IMR-90 (cell line): ENCODE measurements around the gene SRRM2. TPM values are rescaled to one million over a fixed set of nuclear protein-coding genes. Genes with fewer than 3 reads are reported as not detected.

ENCODE experiments used
- ATAC-seq: fragments of 200-7000 bp; cut with Tn5 transposase; 2 replicates; pipeline ENCODE4 v1.9.1; 2020; ENCODE audit warnings: low read depth, mild to moderate bottlenecking, moderate library complexity
- BruUV-seq: library from RNA; stranded (reverse); fragments of 400-500 nt; replicated peaks from 2 replicates; lab custom pipeline; 2021; lab: Mats Ljungman, UMichigan
- CTCF ChIA-PET: fragments of 300-600 bp; formaldehyde crosslinking; extraction: SDS; loops from one replicate; lab custom pipeline; 2021; ENCODE audit warnings: antibody characterized with exemption; lab: Yijun Ruan, JAX
- POLR2A ChIA-PET: fragments of 300-600 bp; sonication (Branson Sonifier 250); formaldehyde crosslinking; loops from one replicate; lab custom pipeline; 2022; ENCODE audit warnings: antibody characterized with exemption; ENCODE audit not compliant: unreplicated experiment; lab: Charles Lee
- DNase-seq: peaks from one replicate; pipeline ENCODE4 v3.0.0; 2013
- H2AFZ ChIP-seq: replicated peaks from 2 replicates; pipeline ENCODE3; 2013; ENCODE audit warnings: low read length, mild to moderate bottlenecking; ENCODE audit not compliant: poor library complexity
- H2AK5ac ChIP-seq: 2 replicates; pipeline ENCODE4 v1.6.1; 2013; ENCODE audit warnings: low read depth, low read length, inconsistent platforms
- H2AK9ac ChIP-seq: replicated peaks from 2 replicates; pipeline ENCODE3; 2013; ENCODE audit warnings: mild to moderate bottlenecking, low read depth, low read length, moderate library complexity; ENCODE audit not compliant: poor library complexity
- H2BK120ac ChIP-seq: 2 replicates; pipeline ENCODE4 v1.6.1; 2013; ENCODE audit warnings: low read depth, low read length, inconsistent platforms
- H2BK15ac ChIP-seq: 3 replicates; pipeline ENCODE4 v1.6.1; 2013; ENCODE audit warnings: low read depth, low read length, inconsistent platforms
- H2BK20ac ChIP-seq: 2 replicates; pipeline ENCODE4 v1.6.1; 2013; ENCODE audit warnings: low read depth, mild to moderate bottlenecking, inconsistent platforms, low read length, moderate library complexity
- H2BK5ac ChIP-seq: 2 replicates; pipeline ENCODE4 v1.6.1; 2013; ENCODE audit warnings: mild to moderate bottlenecking, low read depth, low read length, inconsistent platforms; ENCODE audit not compliant: poor library complexity, severe bottlenecking
- H3K14ac ChIP-seq: replicated peaks from 2 replicates; pipeline ENCODE4 v1.6.1; 2013; ENCODE audit warnings: low read depth, low read length, inconsistent platforms
- H3K18ac ChIP-seq: 2 replicates; pipeline ENCODE4 v1.6.1; 2013; ENCODE audit warnings: low read depth, low read length, control low read depth
- H3K23ac ChIP-seq: 2 replicates; pipeline ENCODE4 v1.6.1; 2013; ENCODE audit warnings: low read depth, low read length, inconsistent platforms
- H3K27ac ChIP-seq: 2 replicates; pipeline ENCODE4 v1.5.1; 2013; ENCODE audit warnings: mild to moderate bottlenecking, control low read depth, low read length; ENCODE audit not compliant: insufficient read depth
- H3K27me3 ChIP-seq: 2 replicates; pipeline ENCODE4 v1.6.1; 2013; ENCODE audit warnings: low read length; ENCODE audit not compliant: control insufficient read depth, insufficient read depth
- H3K36me3 ChIP-seq: 2 replicates; pipeline ENCODE4 v1.6.1; 2013; ENCODE audit warnings: low read length, mixed read lengths; ENCODE audit not compliant: control insufficient read depth, insufficient read depth
- H3K4ac ChIP-seq: 2 replicates; pipeline ENCODE4 v1.6.1; 2013; ENCODE audit warnings: low read depth, low read length, inconsistent platforms
- H3K4me1 ChIP-seq: 2 replicates; pipeline ENCODE4 v1.6.1; 2013; ENCODE audit warnings: low read length, mixed read lengths; ENCODE audit not compliant: control insufficient read depth, insufficient read depth
- H3K4me2 ChIP-seq: 2 replicates; pipeline ENCODE4 v1.6.1; 2013; ENCODE audit warnings: low read depth, mild to moderate bottlenecking, control low read depth, low read length, moderate library complexity
- H3K4me3 ChIP-seq: 2 replicates; pipeline ENCODE4 v1.5.1; 2013; ENCODE audit warnings: low read depth, mild to moderate bottlenecking, control low read depth, low read length, moderate library complexity; ENCODE audit not compliant: insufficient read depth
- H3K56ac ChIP-seq: 2 replicates; pipeline ENCODE4 v1.6.1; 2013; ENCODE audit warnings: low read length, inconsistent platforms; ENCODE audit not compliant: insufficient read depth; ENCODE audit errors: extremely low read depth
- H3K79me1 ChIP-seq, 2 experiments: 2 replicates each; pipeline ENCODE4 v1.6.1; 2013; ENCODE audit warnings: low read length in 2 of 2, inconsistent platforms in 1 of 2, low read depth in 1 of 2
- H3K9ac ChIP-seq: 2 replicates; pipeline ENCODE4 v1.6.1; 2013; ENCODE audit warnings: low read depth, low read length, control low read depth
- H3K9me1 ChIP-seq: 2 replicates; pipeline ENCODE4 v1.6.1; 2013; ENCODE audit warnings: low read length, inconsistent platforms; ENCODE audit not compliant: insufficient read depth
- H3K9me3 ChIP-seq: 2 replicates; pipeline ENCODE4 v1.6.1; 2013; ENCODE audit warnings: low read length; ENCODE audit not compliant: control insufficient read depth, insufficient read depth
- H4K20me1 ChIP-seq: 2 replicates; pipeline ENCODE4 v1.6.1; 2013; ENCODE audit warnings: low read length, inconsistent platforms; ENCODE audit not compliant: insufficient read depth
- H4K5ac ChIP-seq: 2 replicates; pipeline ENCODE4 v1.6.1; 2013; ENCODE audit warnings: mild to moderate bottlenecking, low read depth, low read length, control low read depth
- H4K8ac ChIP-seq, 2 experiments: 2 replicates each; pipeline ENCODE4 v1.6.1; 2013; ENCODE audit warnings: low read depth in 2 of 2, low read length in 2 of 2, control low read depth in 1 of 2, inconsistent platforms in 1 of 2
- H4K91ac ChIP-seq: 2 replicates; pipeline ENCODE4 v1.6.1; 2013; ENCODE audit warnings: low read depth, low read length, inconsistent platforms; ENCODE audit not compliant: insufficient read depth
- BHLHE40 ChIP-seq: fragments of 150-350 bp; IDR thresholded peaks from 2 replicates; pipeline ENCODE4 v1.6.1; 2016; ENCODE audit warnings: mild to moderate bottlenecking, low read depth, low read length
- WGBS, 2 experiments: methylation state at CpG; one replicate each; pipeline versions ENCODE4 v1.1.5 to v1.1.7; 2013; ENCODE audit warnings: missing lambda C conversion rate in 2 of 2; ENCODE audit not compliant: insufficient read length in 1 of 2; ENCODE audit errors: extremely low coverage in 2 of 2; 5-methylcytosine and 5-hydroxymethylcytosine counted together
- dilution Hi-C: fragments of 300-500 bp; cut with HindIII; formaldehyde crosslinking; loops from one replicate; pipeline ENCODE4 v1.14.3; 2018; ENCODE audit warnings: low sequenced_read_pairs; ENCODE audit not compliant: unreplicated experiment
- in situ Hi-C: fragments of 300-500 bp; cut with MboI; formaldehyde crosslinking; loops from 3 replicates; pipeline ENCODE4 v1.14.3; 2019; ENCODE audit warnings: low sequenced_read_pairs, inconsistent platforms, mixed read lengths
- intact Hi-C: fragments of 100-400 bp; cut with micrococcal nuclease; formaldehyde crosslinking; loops from 2 replicates; pipeline ENCODE4 v1.10.0; 2022
- polyA plus RNA-seq, 3 experiments: library from polyadenylated mRNA; depleted of rRNA; stranded (reverse); fragments of >200 nt; gene quantifications; 2 replicates each; pipeline ENCODE4 v1.2.3, GENCODE V29; 2012; ENCODE audit warnings: low replicate concordance in 1 of 3
- total RNA-seq: library from RNA; depleted of rRNA; stranded (reverse); fragments of >200 nt; gene quantifications from 2 replicates; pipeline ENCODE4 v1.2.3, GENCODE V29; 2012

The SRRM2 gene
- total and polyA plus RNA-seq, 2 of the 4 experiments (the other 2 are of a cell fraction), result 20.3 to 300 TPM

GRCh38 chr16:2795395-2796143 is 43.1 kb downstream of the SRRM2 start:
- Histone ChIP-seq H4K91ac (no peak overlapping the region), H3K4ac (no peak overlapping the region), H3K36me3 (no peaks in the 10 kb centered on the region), H3K27me3 (peaks cover 25% of the 10 kb centered on the region), H2BK5ac (no peak overlapping the region), H2AFZ (no peak overlapping the region), H3K23ac (no peak overlapping the region), H3K4me2 (no peak overlapping the region), H2AK5ac (no peak overlapping the region), H3K4me1 (no peaks in the 10 kb centered on the region), H4K20me1 (no peaks in the 10 kb centered on the region), H4K5ac (no peak overlapping the region), H3K14ac (no peak overlapping the region), H2BK120ac (no peak overlapping the region), H3K4me3 (no peak overlapping the region), H2AK9ac (no peak overlapping the region), H3K18ac (no peak overlapping the region), H3K9me1 (no peaks in the 10 kb centered on the region), H3K27ac (no peak overlapping the region), H4K8ac (no peak overlapping the region), H3K9me3 (no peaks in the 10 kb centered on the region), H3K56ac (no peak overlapping the region), H2BK15ac (no peak overlapping the region), H3K79me1 (no peaks in the 10 kb centered on the region), H3K9ac (no peak overlapping the region), H2BK20ac (no peak overlapping the region)
- DNase-seq (no peak), ATAC-seq (no peak)
- in situ Hi-C loops (no loop called here), intact Hi-C loops (no loop called here), dilution Hi-C loops (no loop called here)
- CTCF ChIA-PET, result no interaction called here
- no TSS peak for BruUV-seq
- TF ChIP-seq BHLHE40, result no peak
- POLR2A ChIA-PET, result no interaction called here
- 51% methylated on average over 2 of the region's 7 CpGs; no CpG with 5 or more reads in 1 of the 2 experiments for WGBS, 2 experiments
